NCI-H69 (cell line): ENCODE results near the gene CBX2.

Experiments
- DNase-seq: peaks from one replicate; lab custom pipeline; 2025; lab: John Stamatoyannopoulos, UW

The CBX2 gene

GRCh38 chr17:79799538-79800324 lies 21.8 kb downstream of the CBX2 start:
- peak; percentile 28 for DNase-seq

- peak; percentile 90 for DNase-seq
Observed at GRCh38 chr17:79800325-79801155, 22.6 kb downstream of the CBX2 start.

- peak; percentile 80 for DNase-seq
Observed at GRCh38 chr17:79801156-79802038, 23.4 kb downstream of the CBX2 start.

GRCh38 chr17:79802039-79802735 lies 24.2 kb downstream of the CBX2 start:
- no peak for DNase-seq

- no peak for DNase-seq
Observed at GRCh38 chr17:79802736-79803420, 24.9 kb downstream of the CBX2 start.

GRCh38 chr17:79803421-79803996 lies 25.6 kb downstream of the CBX2 start:
- DNase-seq: no peak

GRCh38 chr17:79803997-79804855 lies 26.3 kb downstream of the CBX2 start:
- peak; percentile 62 for DNase-seq

- DNase-seq: no peak
Observed at GRCh38 chr17:79804856-79805696, 27.1 kb downstream of the CBX2 start.

GRCh38 chr17:79806446-79806760 lies 28.5 kb downstream of the CBX2 start:
- DNase-seq: no peak

- DNase-seq: no peak
Observed at GRCh38 chr17:79806863-79807720, 29.1 kb downstream of the CBX2 start.

- peak; percentile 88 for DNase-seq
Observed at GRCh38 chr17:79808763-79809529, 31.0 kb downstream of the CBX2 start.

GRCh38 chr17:79809530-79810129 lies 31.7 kb downstream of the CBX2 start:
- peak; percentile 80 for DNase-seq

GRCh38 chr17:79810130-79811010 lies 32.4 kb downstream of the CBX2 start:
- peak; percentile 98 for DNase-seq

- DNase-seq: peak; percentile 89
Observed at GRCh38 chr17:79811011-79811867, 33.3 kb downstream of the CBX2 start.
